Endothelial cell of umbilical vein (primary cell): Measurements from ENCODE around the gene ZDHHC14. TPM values are rescaled to one million over a fixed set of nuclear protein-coding genes. Genes with fewer than 3 reads are reported as not detected.

Experiments used
- BruUV-seq: library from RNA; stranded (reverse); fragments of 400-500 nt; replicated peaks from 2 replicates; lab custom pipeline; 2021; lab: Mats Ljungman, UMichigan
- CTCF ChIA-PET: fragments of 300-600, 350-600 bp; sonication (Branson Sonifier 250); formaldehyde crosslinking; loops from one replicate; lab custom pipeline; 2021; ENCODE audit warnings: antibody characterized with exemption, inconsistent platforms; lab: Charles Lee
- POLR2A ChIA-PET: fragments of 300-600, 350-600 bp; sonication (Branson Sonifier 250); formaldehyde crosslinking; loops from one replicate; lab custom pipeline; 2021; ENCODE audit warnings: antibody characterized with exemption, inconsistent platforms; lab: Charles Lee
- DNase-seq: peaks from one replicate; pipeline ENCODE4 v3.0.0-alpha.2; 2011; ENCODE audit warnings: low read depth, low spot score
- FAIRE-seq: peaks from 2 replicates; lab custom pipeline; 2011; peaks lifted over from hg19 to GRCh38; lab: Jason Lieb, UNC
- H2AFZ ChIP-seq: 2 replicates; pipeline ENCODE4 v1.6.0; 2012; ENCODE audit warnings: low read depth, low read length, control low read depth, inconsistent platforms
- H3K27ac ChIP-seq: 2 replicates; pipeline ENCODE4 v1.5.1; 2011; ENCODE audit warnings: low read depth, mild to moderate bottlenecking, control low read depth, low read length, moderate library complexity; ENCODE audit not compliant: insufficient read depth
- H3K27me3 ChIP-seq, 2 experiments: 2 replicates each; pipeline versions ENCODE4 v1.6.0 to v1.6.1; 2011; ENCODE audit warnings: low read length in 2 of 2, mixed read lengths in 1 of 2; ENCODE audit not compliant: control insufficient read depth in 2 of 2, insufficient read depth in 2 of 2
- H3K36me3 ChIP-seq, 2 experiments: 2 replicates in 1 of 2; 3 replicates in 1 of 2; pipeline ENCODE4 v1.5.1; 2011; ENCODE audit warnings: low read length in 2 of 2, mild to moderate bottlenecking in 1 of 2, moderate library complexity in 1 of 2; ENCODE audit not compliant: control insufficient read depth in 2 of 2, insufficient read depth in 2 of 2; ENCODE audit errors: extremely low read depth in 1 of 2
- H3K4me1 ChIP-seq: 3 replicates; pipeline ENCODE4 v1.5.1; 2011; ENCODE audit warnings: mild to moderate bottlenecking, low read length; ENCODE audit not compliant: control insufficient read depth, insufficient read depth; ENCODE audit errors: extremely low read depth
- H3K4me2 ChIP-seq: 2 replicates; pipeline ENCODE4 v1.6.1; 2011; ENCODE audit warnings: low read length, control low read depth, mixed read lengths; ENCODE audit not compliant: insufficient read depth
- H3K4me3 ChIP-seq, 3 experiments: fragments of 200-600 bp in 1 of 3; sonication (generic), shearing (Covaris generic) in 1 of 3; replicated peaks in 1 of 3; 2 replicates each; pipeline ENCODE4 v1.5.1; 2011 to 2016; ENCODE audit warnings: control low read depth in 3 of 3, low read length in 3 of 3, mild to moderate bottlenecking in 2 of 3, inconsistent platforms in 1 of 3, low read depth in 1 of 3, moderate library complexity in 1 of 3; ENCODE audit not compliant: insufficient read depth in 1 of 3
- H3K79me2 ChIP-seq: 2 replicates; pipeline ENCODE4 v1.6.0; 2012; ENCODE audit warnings: low read length, inconsistent platforms; ENCODE audit not compliant: control insufficient read depth, insufficient read depth
- H3K9ac ChIP-seq: replicated peaks from 2 replicates; pipeline ENCODE3; 2011; ENCODE audit warnings: low read length, control low read depth; ENCODE audit not compliant: insufficient read depth; ENCODE audit errors: extremely low read depth
- H3K9me1 ChIP-seq: replicated peaks from 3 replicates; pipeline ENCODE4 v1.6.0; 2011; ENCODE audit warnings: mild to moderate bottlenecking, low read length; ENCODE audit not compliant: control insufficient read depth, insufficient read depth; ENCODE audit errors: extremely low read depth
- H3K9me3 ChIP-seq: replicated peaks from 2 replicates; pipeline ENCODE4 v1.5.1; 2012; ENCODE audit warnings: low read length, inconsistent platforms; ENCODE audit not compliant: control insufficient read depth, insufficient read depth
- H4K20me1 ChIP-seq: replicated peaks from 2 replicates; pipeline ENCODE3; 2011; ENCODE audit warnings: mild to moderate bottlenecking, low read length; ENCODE audit not compliant: control insufficient read depth, insufficient read depth; ENCODE audit errors: extremely low read depth
- EZH2 ChIP-seq: IDR thresholded peaks from 2 replicates; pipeline ENCODE4 v1.6.1; 2012; ENCODE audit warnings: borderline replicate concordance, low read depth, mild to moderate bottlenecking, moderate library complexity, low read length, inconsistent platforms; ENCODE audit not compliant: severe bottlenecking
- FOS ChIP-seq: IDR thresholded peaks from 2 replicates; pipeline ENCODE4 v1.6.1; 2011; ENCODE audit warnings: mild to moderate bottlenecking, low read length, moderate library complexity, borderline replicate concordance; ENCODE audit not compliant: insufficient read depth
- GATA2 ChIP-seq: IDR thresholded peaks from 2 replicates; pipeline ENCODE4 v1.7.0; 2011; ENCODE audit warnings: low read depth, mild to moderate bottlenecking, moderate library complexity, mixed read lengths, low read length; ENCODE audit not compliant: insufficient read length, insufficient read depth
- JUN ChIP-seq: IDR thresholded peaks from 2 replicates; pipeline ENCODE4 v1.6.1; 2011; ENCODE audit warnings: borderline replicate concordance, low read depth; ENCODE audit not compliant: insufficient read length, insufficient read depth
- MYC ChIP-seq: IDR thresholded peaks from one replicate; pipeline ENCODE4 v1.6.1; 2011; ENCODE audit warnings: mild to moderate bottlenecking, low read depth, low read length
- POLR2A ChIP-seq: IDR thresholded peaks from 2 replicates; pipeline ENCODE4 v1.6.1; 2012; ENCODE audit warnings: low read depth, mild to moderate bottlenecking, control low read depth, low read length
- POLR2AphosphoS5 ChIP-seq: IDR thresholded peaks from 2 replicates; pipeline ENCODE4 v1.6.1; 2012; ENCODE audit warnings: low read depth, mild to moderate bottlenecking, control low read depth, low read length, moderate library complexity; ENCODE audit not compliant: insufficient read depth
- dilution Hi-C: fragments of 300-500 bp; cut with MboI; formaldehyde crosslinking; loops from one replicate; pipeline ENCODE4 v1.15.0; 2019; ENCODE audit warnings: low sequenced_read_pairs; ENCODE audit not compliant: extremely low pct_ligation_motif_present
- intact Hi-C: fragments of 100-400 bp; cut with micrococcal nuclease; formaldehyde crosslinking; loops from one replicate; pipeline ENCODE4 v1.10.0; 2022
- polyA plus RNA-seq, 4 experiments: library from polyadenylated mRNA; depleted of rRNA in 3 of 4; stranded (reverse) in 3 of 4; unstranded in 1 of 4; fragments of >200 nt; gene quantifications; 2 replicates each; pipeline versions ENCODE4 v1.2.1 to v1.2.3, GENCODE V29; 2011 to 2012; ENCODE audit warnings: missing spikeins in 1 of 4
- total RNA-seq: library from RNA; stranded (reverse); gene quantifications from 2 replicates; pipeline ENCODE4 v1.2.3, GENCODE V29; 2021
- TF ChIP-seq, protein P1 (sequence below), 2 donors: IDR thresholded peaks; 1 replicate in 1 of 2; 2 replicates in 1 of 2; pipeline ENCODE4 v1.5.1; 2011; ENCODE audit warnings: low read length in 2 of 2, mild to moderate bottlenecking in 2 of 2, moderate library complexity in 2 of 2, control low read depth in 1 of 2, inconsistent platforms in 1 of 2, low read depth in 1 of 2; ENCODE audit not compliant: insufficient read depth in 1 of 2; ENCODE audit errors: extremely low read depth in 1 of 2
- TF ChIP-seq, protein P2 (sequence below): IDR thresholded peaks from 2 replicates; pipeline ENCODE4 v1.6.1; 2011; ENCODE audit not compliant: insufficient read depth, insufficient read length

Gene ZDHHC14
- total and polyA plus RNA-seq, 2 donors (not counting 3 experiments of a cell fraction or from before 2014, with no cell fraction given), result 23.0 to 25.6 TPM

DNA sequence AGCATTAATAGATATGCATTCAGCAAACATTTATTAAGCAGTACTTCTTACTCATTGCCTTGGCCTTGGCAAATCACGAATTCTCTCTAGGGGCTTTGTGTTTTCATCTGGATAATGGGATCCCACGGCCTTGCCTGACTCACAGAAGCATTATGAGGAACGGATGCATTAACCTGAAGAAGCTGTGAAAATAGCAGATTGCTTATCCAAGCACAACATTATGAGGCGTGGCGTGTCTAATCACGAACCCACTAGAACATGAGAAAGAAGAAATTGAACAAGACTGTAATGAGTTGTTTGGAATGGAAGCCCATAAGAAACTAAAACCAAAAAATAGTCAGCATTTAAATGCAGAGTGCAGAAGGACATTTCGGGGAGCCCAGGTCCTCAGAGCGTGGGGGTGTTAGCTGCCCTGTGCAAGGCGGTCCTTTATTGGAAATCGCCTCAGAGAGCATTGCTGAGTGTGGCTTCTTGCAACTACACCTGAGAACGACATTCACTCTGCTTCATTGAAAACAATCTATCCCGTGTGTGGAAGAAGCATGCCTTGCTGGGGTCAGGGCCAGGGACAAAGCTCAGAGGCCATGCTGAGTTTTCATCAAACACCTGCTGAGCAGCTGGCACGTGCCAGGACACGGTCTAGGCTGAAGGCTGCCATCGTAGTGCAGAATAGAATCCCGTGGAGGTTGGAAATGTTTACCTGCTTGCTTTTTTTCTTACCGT, 179.9 kb downstream of the ZDHHC14 start:
- H3K9ac ChIP-seq, result no peak overlapping the region
- no peaks in the 10 kb centered on the region for H3K9me1 ChIP-seq
- H3K9me3 ChIP-seq, result no peaks in the 10 kb centered on the region
- H4K20me1 ChIP-seq, result no peaks in the 10 kb centered on the region
- FAIRE-seq (no peak), DNase-seq (no peak)
- H3K4me3 ChIP-seq, result no peak overlapping the region
- H3K79me2 ChIP-seq, result no peaks in the 10 kb centered on the region
- dilution Hi-C loops, result no loop called here
- CTCF ChIA-PET, result no interaction called here
- H3K27me3 ChIP-seq, result no peaks in the 10 kb centered on the region
- no peaks in the 10 kb centered on the region for H3K36me3 ChIP-seq
- no peak overlapping the region for H3K4me2 ChIP-seq
- no peak overlapping the region for H2AFZ ChIP-seq
- H3K27ac ChIP-seq, result no peak overlapping the region
- POLR2A ChIA-PET, result no interaction called here
- TF ChIP-seq POLR2AphosphoS5 (no peak), EZH2 (no peak), POLR2A (no peak), GATA2 (no peak), MYC (no peak), FOS (no peak), JUN (no peak)
- TF ChIP-seq, protein P1, sequence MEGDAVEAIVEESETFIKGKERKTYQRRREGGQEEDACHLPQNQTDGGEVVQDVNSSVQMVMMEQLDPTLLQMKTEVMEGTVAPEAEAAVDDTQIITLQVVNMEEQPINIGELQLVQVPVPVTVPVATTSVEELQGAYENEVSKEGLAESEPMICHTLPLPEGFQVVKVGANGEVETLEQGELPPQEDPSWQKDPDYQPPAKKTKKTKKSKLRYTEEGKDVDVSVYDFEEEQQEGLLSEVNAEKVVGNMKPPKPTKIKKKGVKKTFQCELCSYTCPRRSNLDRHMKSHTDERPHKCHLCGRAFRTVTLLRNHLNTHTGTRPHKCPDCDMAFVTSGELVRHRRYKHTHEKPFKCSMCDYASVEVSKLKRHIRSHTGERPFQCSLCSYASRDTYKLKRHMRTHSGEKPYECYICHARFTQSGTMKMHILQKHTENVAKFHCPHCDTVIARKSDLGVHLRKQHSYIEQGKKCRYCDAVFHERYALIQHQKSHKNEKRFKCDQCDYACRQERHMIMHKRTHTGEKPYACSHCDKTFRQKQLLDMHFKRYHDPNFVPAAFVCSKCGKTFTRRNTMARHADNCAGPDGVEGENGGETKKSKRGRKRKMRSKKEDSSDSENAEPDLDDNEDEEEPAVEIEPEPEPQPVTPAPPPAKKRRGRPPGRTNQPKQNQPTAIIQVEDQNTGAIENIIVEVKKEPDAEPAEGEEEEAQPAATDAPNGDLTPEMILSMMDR (IDR thresholded peaks at IDR 0.05; ENCODE audit: extremely low read depth in 1 of 2, insufficient read depth in 1 of 2, low read depth in 1 of 2, low read length in 2 of 2), result no peak
- TF ChIP-seq, protein P2, sequence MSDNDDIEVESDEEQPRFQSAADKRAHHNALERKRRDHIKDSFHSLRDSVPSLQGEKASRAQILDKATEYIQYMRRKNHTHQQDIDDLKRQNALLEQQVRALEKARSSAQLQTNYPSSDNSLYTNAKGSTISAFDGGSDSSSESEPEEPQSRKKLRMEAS, result no peak
- H3K4me1 ChIP-seq, result no peaks in the 10 kb centered on the region
- BruUV-seq, result no TSS peak
- intact Hi-C loops, result no loop called here
